ENCODE results near the gene BCL3.

BCL3 gene

GRCh38 chr19:44794610-44795009, 46.1 kb downstream of the BCL3 start:
- no peak for DNase-seq

GRCh38 chr19:44795398-44795987, 47.0 kb downstream of the BCL3 start:
- no peak for DNase-seq

GRCh38 chr19:44796701-44797115, 48.2 kb downstream of the BCL3 start:
- DNase-seq: no peak

GRCh38 chr19:44799627-44800346, 51.3 kb downstream of the BCL3 start:
- no peak for DNase-seq

GRCh38 chr19:44800461-44800860, 52.0 kb downstream of the BCL3 start:
- no peak for DNase-seq

- DNase-seq: no peak
These were observed 55.2 kb downstream of the BCL3 start for GRCh38 chr19:44803442-44804428.

- no peak for DNase-seq
These were observed 57.8 kb downstream of the BCL3 start for GRCh38 chr19:44806291-44806690.

GRCh38 chr19:44807162-44807561, 58.7 kb downstream of the BCL3 start:
- no peak for DNase-seq

GRCh38 chr19:44807652-44808462, 59.3 kb downstream of the BCL3 start:
- DNase-seq: no peak

- peak; percentile 22 for DNase-seq
These were observed 60.2 kb downstream of the BCL3 start, which contains the start of gene BCAM for GRCh38 chr19:44808463-44809371. Gene BCAM (plus strand): TSS chr19:44809103. CDS start chr19:44809125, 22 bp downstream.
